ENCODE data around the gene WDR1. TPM values are rescaled to one million over a fixed set of nuclear protein-coding genes. Genes with fewer than 3 reads are reported as not detected.
A peak's percentile ranks its signal among the peaks of the same experiment; 100 is the strongest.

WDR1 gene
- total and polyA plus RNA-seq, 2 experiments from 2014 or later, result 413 to 487 TPM

DNA sequence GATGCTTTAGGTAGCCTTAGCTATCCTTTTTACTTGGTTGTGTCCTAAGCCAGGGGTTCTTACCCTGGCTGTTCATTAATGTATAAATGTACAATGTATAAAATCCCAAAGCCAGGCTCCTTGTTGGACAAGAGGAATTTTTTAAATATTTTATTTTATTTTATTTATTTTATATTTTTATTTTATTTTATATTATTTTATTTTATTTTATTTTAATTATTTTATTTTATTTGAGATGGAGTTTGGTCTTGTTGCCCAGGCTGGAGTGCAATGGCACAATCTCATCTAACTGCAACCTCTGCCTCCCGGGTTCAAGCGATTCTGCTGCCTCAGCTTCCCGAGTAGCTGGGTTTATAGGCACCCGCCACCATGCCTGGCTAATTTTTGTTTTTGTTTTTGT is 87.2 kb downstream of the WDR1 start:
- Histone ChIP-seq H3K9me3 (ENCODE audit: low read depth) (no peaks in the 10 kb centered on the region), H3K9me2 (ENCODE audit: insufficient read depth) (no peaks in the 10 kb centered on the region), H4K20me1 (ENCODE audit: insufficient read depth) (no peaks in the 10 kb centered on the region), H3K36me3 (ENCODE audit: low read depth) (no peaks in the 10 kb centered on the region), H3K4me1 (ENCODE audit: insufficient read depth) (peaks cover 26% of the 10 kb centered on the region), H3K9ac (no peak overlapping the region), H3K4me2 (ENCODE audit: unreplicated experiment) (peak overlapping the region; percentile 24), H3F3A (ENCODE audit: insufficient read depth) (peaks cover 23% of the 10 kb centered on the region; the same call in 1 of the 2 replicates), H3K27ac (no peak overlapping the region), H3K4me3 (no peak overlapping the region), H2AFZ (no peak overlapping the region), H3K27me3 (replicated peaks; ENCODE audit: insufficient read depth) (no peaks in the 10 kb centered on the region), H3K79me2 (ENCODE audit: insufficient read depth) (no peaks in the 10 kb centered on the region)
- in situ Hi-C loops (cut with MboI), result no loop called here
- no peak for TF ChIP-seq EZH2phosphoT487 (IDR thresholded peaks at IDR 0.05; ENCODE audit: insufficient read depth, low read depth)
- WGBS, 2 experiments (ENCODE audit: low coverage in 1 of 2, low lambda C conversion rate in 2 of 2, missing lambda C conversion rate in 2 of 2), result 95 to 98% methylated on average over 4 of the region's 4 CpGs
- DNase-seq, result no peak

DNA sequence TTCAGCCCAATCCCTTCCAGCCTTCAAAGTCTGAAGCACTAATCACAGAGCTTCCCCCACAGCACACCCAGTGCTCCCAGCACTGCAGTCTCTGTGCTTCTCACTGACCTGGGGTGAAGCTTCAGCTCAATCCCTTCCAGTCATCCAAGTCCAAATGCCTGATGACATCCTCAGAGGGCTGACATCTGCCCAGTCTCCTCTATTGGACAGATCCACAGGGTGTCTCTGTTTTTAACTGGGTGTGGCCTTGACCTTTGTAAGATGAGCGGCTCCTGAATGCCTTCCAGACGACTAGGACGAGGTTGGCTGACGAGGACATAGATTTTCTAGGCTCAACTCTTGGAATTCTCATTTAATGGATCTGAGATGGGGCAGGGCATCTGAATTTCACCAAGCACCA is 87.7 kb downstream of the WDR1 start:
- H3K9me3 ChIP-seq (ENCODE audit: low read depth), result no peaks in the 10 kb centered on the region
- no peaks in the 10 kb centered on the region for H4K20me1 ChIP-seq (ENCODE audit: insufficient read depth)
- H3K4me3 ChIP-seq, result no peak overlapping the region
- H3K9ac ChIP-seq, result no peak overlapping the region
- H3F3A ChIP-seq (ENCODE audit: insufficient read depth), result peaks cover 18% of the 10 kb centered on the region; the same call in 1 of the 2 replicates
- no peaks in the 10 kb centered on the region for H3K27me3 ChIP-seq (replicated peaks; ENCODE audit: insufficient read depth)
- no peaks in the 10 kb centered on the region for H3K36me3 ChIP-seq (ENCODE audit: low read depth)
- H3K4me2 ChIP-seq (ENCODE audit: unreplicated experiment), result peak overlapping the region; percentile 24
- no peaks in the 10 kb centered on the region for H3K9me2 ChIP-seq (ENCODE audit: insufficient read depth)
- in situ Hi-C loops (cut with MboI), result no loop called here
- H3K27ac ChIP-seq, result no peak overlapping the region
- peak; percentile 41 for DNase-seq
- no peaks in the 10 kb centered on the region for H3K79me2 ChIP-seq (ENCODE audit: insufficient read depth)
- TF ChIP-seq EZH2 (IDR thresholded peaks at IDR 0.05; ENCODE audit: insufficient read depth, poor library complexity, severe bottlenecking), result no peak
- no peak for TF ChIP-seq EZH2phosphoT487 (IDR thresholded peaks at IDR 0.05; ENCODE audit: insufficient read depth, low read depth)
- 17 to 20% methylated on average over 4 of the region's 4 CpGs for WGBS, 2 experiments (ENCODE audit: low coverage in 1 of 2, low lambda C conversion rate in 2 of 2, missing lambda C conversion rate in 2 of 2)
- H3K4me1 ChIP-seq (ENCODE audit: insufficient read depth), result peaks cover 25% of the 10 kb centered on the region
- H2AFZ ChIP-seq, result no peak overlapping the region

DNA sequence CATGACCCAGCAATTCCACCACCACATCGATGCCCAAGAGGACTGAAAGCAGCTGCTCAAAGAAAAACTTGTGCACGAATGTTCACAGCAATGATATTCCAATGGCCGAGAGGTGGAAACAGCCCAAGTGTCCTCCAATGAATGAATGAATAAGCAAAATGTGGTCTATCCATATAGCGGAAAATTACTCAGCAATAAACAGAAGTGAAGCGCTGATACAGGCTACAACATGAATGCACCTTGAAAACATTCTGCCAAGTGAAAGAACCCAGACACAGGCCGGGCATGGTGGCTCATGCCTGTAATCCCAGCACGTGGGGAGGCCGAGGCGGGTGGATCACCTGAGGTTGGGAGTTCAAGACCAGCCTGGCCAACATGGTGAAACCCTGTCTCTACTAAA is 90.1 kb downstream of the WDR1 start:
- TF ChIP-seq EZH2phosphoT487 (IDR thresholded peaks at IDR 0.05; ENCODE audit: insufficient read depth, low read depth), result no peak
- TF ChIP-seq EZH2 (IDR thresholded peaks at IDR 0.05; ENCODE audit: insufficient read depth, poor library complexity, severe bottlenecking), result no peak
- Histone ChIP-seq H3K4me3 (no peak overlapping the region), H3K9me3 (ENCODE audit: low read depth) (no peaks in the 10 kb centered on the region), H3K9ac (no peak overlapping the region), H3K4me1 (ENCODE audit: insufficient read depth) (0 out of 2 replicates have a peak, but pooled peaks cover 8% of the 10 kb centered on the region), H2AFZ (no peak overlapping the region), H4K20me1 (ENCODE audit: insufficient read depth) (no peaks in the 10 kb centered on the region), H3K4me2 (ENCODE audit: unreplicated experiment) (no peak overlapping the region), H3K9me2 (ENCODE audit: insufficient read depth) (no peaks in the 10 kb centered on the region), H3K36me3 (ENCODE audit: low read depth) (no peaks in the 10 kb centered on the region), H3F3A (ENCODE audit: insufficient read depth) (no peaks in the 10 kb centered on the region), H3K79me2 (ENCODE audit: insufficient read depth) (no peaks in the 10 kb centered on the region), H3K27me3 (replicated peaks; ENCODE audit: insufficient read depth) (no peaks in the 10 kb centered on the region), H3K27ac (no peak overlapping the region)
- WGBS, 2 experiments (ENCODE audit: low coverage in 1 of 2, low lambda C conversion rate in 2 of 2, missing lambda C conversion rate in 2 of 2), result 86 to 89% methylated on average over 9 of the region's 9 CpGs
- in situ Hi-C loops (cut with MboI), result no loop called here
- no peak for DNase-seq

DNA sequence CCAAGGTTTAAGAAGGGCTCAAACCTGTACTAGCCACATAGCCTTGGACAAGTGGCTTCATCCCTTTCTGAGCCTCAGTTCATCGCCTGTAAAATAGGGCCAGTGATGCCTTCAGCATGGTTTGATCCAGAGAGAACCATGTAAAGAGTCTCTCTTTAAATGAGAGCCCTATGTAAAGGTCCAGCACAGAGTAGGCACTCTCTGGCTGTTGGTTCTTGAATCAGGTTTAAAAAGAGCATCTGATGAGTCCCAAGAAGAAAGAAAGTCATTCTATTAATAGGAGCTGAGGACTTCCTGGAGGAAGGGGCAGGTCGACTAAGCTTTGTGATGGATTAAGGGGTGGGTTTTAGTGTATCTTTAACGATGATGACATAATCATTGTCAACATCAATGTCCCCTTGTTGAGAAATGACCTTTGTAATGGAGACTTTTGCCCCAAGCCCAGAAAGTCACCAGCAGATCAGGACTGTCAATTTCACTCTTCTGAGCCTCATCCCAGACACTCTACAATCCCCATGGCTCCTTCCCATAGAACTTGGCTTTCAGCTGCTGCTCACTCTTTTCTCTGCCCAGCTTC is 91.3 kb downstream of the WDR1 start:
- H4K20me1 ChIP-seq (ENCODE audit: insufficient read depth), result no peaks in the 10 kb centered on the region
- in situ Hi-C loops (cut with MboI), result no loop called here
- H3K27ac ChIP-seq, result no peak overlapping the region
- H3K4me1 ChIP-seq (ENCODE audit: insufficient read depth), result 0 out of 2 replicates have a peak, but pooled peaks cover 13% of the 10 kb centered on the region
- H3K9ac ChIP-seq, result no peak overlapping the region
- no peak for TF ChIP-seq EZH2phosphoT487 (IDR thresholded peaks at IDR 0.05; ENCODE audit: insufficient read depth, low read depth)
- no peak for TF ChIP-seq EZH2 (IDR thresholded peaks at IDR 0.05; ENCODE audit: insufficient read depth, poor library complexity, severe bottlenecking)
- no peaks in the 10 kb centered on the region for H3K9me3 ChIP-seq (ENCODE audit: low read depth)
- no peaks in the 10 kb centered on the region for H3K9me2 ChIP-seq (ENCODE audit: insufficient read depth)
- 74 to 78% methylated on average over 3 of the region's 3 CpGs for WGBS, 2 experiments (ENCODE audit: low coverage in 1 of 2, low lambda C conversion rate in 2 of 2, missing lambda C conversion rate in 2 of 2)
- H2AFZ ChIP-seq, result no peak overlapping the region
- DNase-seq, result no peak
- no peaks in the 10 kb centered on the region for H3K27me3 ChIP-seq (replicated peaks; ENCODE audit: insufficient read depth)
- H3K79me2 ChIP-seq (ENCODE audit: insufficient read depth), result no peaks in the 10 kb centered on the region
- no peaks in the 10 kb centered on the region for H3F3A ChIP-seq (ENCODE audit: insufficient read depth)
- H3K4me3 ChIP-seq, result no peak overlapping the region
- H3K36me3 ChIP-seq (ENCODE audit: low read depth), result no peaks in the 10 kb centered on the region
- H3K4me2 ChIP-seq (ENCODE audit: unreplicated experiment), result no peak overlapping the region

Small RNAs within 50 kb of the gene (microRNA-seq; reads per million reads assigned to microRNA genes)
- 11.2 reads per million, percentile 17 among the genes with 10 or more reads in this experiment for gene MIR3138 (ENCODE audit: borderline number of aligned reads)

Small RNAs within 50 kb of the gene (small RNA-seq; reads per million reads assigned to genes)
- gene AC093664.1 (ENCODE audit: low read depth, low replicate concordance) (not detected), gene MIR3138 (ENCODE audit: low read depth, low replicate concordance) (not detected), gene RNA5SP155 (ENCODE audit: low read depth, low replicate concordance) (not detected)

Other genes starting within 250 kb of the WDR1 start
- 0.25 and 2.8 TPM in 2 replicates for gene SLC2A9, start 95.3 kb downstream of the WDR1 start, total RNA-seq (2014; rRNA removed; shearing (Covaris generic))
- gene SLC2A9, start 95.3 kb downstream of the WDR1 start, polyA plus RNA-seq (2016; fragmentation: Nextera tagmentation; extraction: Ambion mirVana), result 3.5 and 3.8 TPM in 2 replicates

Data from GM23248 (cell line).